ENCODE measurements around the gene CCNT1.
"Not testable (repeated sequence)": the region's sequence is repeated elsewhere in the genome, so short reads cannot be mapped to it uniquely, and the experiment has no call there.

The CCNT1 gene

DNA sequence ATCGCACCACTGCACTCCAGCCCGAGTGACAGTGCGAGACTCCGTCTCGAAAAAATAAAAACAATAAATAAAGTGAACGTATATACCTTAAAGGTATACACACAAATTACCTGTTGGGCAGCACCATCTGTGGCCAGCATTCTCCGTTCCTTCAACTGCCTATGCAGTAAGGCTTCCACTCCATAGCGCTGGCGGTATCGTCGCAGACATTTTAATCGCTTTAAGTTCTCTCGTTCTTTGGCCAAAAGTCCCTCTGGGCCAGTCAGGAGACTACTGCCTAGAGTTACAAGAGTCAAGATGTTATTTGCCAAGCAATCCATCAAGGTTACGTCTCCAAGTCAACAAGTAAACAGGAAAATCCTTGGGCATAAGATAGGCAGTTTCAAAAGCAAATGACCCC is 47.5 kb downstream of the CCNT1 start:
- H3K27ac ChIP-seq (ENCODE audit: low read depth, low read length), result no peak overlapping the region
- H3K36me3 ChIP-seq (ENCODE audit: control insufficient read depth, insufficient read depth, low read length), result peaks cover 36% of the 10 kb centered on the region
- H3K27me3 ChIP-seq (ENCODE audit: control insufficient read depth, insufficient read depth, low read length), result no peaks in the 10 kb centered on the region
- H3K4me1 ChIP-seq (ENCODE audit: control insufficient read depth, insufficient read depth, low read length), result no peaks in the 10 kb centered on the region
- no peak overlapping the region for H3K4me3 ChIP-seq (ENCODE audit: low read length)
- no peak overlapping the region for H3K9ac ChIP-seq (ENCODE audit: low read length)

DNA sequence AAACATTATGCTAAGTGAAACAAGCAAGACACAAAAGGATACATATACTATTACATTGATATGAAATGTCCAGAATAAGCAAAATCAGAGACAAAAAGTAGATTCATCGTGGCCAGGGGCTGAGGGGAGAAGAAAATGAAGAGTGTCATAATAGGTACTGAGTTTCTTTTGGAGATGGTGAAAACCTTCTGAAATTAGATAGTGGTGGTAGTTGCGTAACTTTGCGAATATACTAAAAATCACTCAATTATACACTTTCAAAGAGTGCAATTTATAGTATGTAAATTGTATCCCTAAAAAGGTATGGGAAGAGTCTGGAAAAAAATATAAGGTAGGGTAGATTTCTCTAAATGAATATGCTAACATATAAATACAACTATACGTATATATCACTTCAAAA is 56.6 kb downstream of the CCNT1 start:
- Histone ChIP-seq H3K36me3 (ENCODE audit: control insufficient read depth, insufficient read depth, low read length) (peaks cover 12% of the 10 kb centered on the region), H3K27ac (ENCODE audit: low read depth, low read length) (no peak overlapping the region), H3K27me3 (ENCODE audit: control insufficient read depth, insufficient read depth, low read length) (no peaks in the 10 kb centered on the region), H3K4me3 (ENCODE audit: low read length) (no peak overlapping the region), H3K9ac (ENCODE audit: low read length) (no peak overlapping the region), H3K4me1 (ENCODE audit: control insufficient read depth, insufficient read depth, low read length) (no peaks in the 10 kb centered on the region)

DNA sequence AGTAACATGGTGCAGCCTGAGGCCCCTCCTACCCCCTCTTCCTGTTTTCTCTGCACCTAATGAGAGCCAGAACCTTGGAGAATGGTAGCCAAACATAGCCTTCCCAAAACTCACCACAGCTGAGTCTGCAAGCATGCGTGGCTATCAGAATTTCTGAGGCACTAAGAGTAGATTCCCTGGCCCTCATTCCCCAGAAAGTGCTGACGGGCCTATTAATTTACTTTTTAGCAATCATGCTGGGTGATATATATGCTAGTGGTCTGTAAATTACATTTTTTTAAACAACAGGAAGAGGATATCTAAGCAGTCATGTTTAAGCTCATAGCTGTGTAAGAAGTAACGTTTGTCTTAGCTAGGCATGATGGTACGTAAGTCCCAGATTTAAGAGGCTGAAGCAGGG is 64.8 kb downstream of the CCNT1 start:
- Histone ChIP-seq H3K27me3 (ENCODE audit: control insufficient read depth, insufficient read depth, low read length) (no peaks in the 10 kb centered on the region), H3K36me3 (ENCODE audit: control insufficient read depth, insufficient read depth, low read length) (peaks cover 6% of the 10 kb centered on the region), H3K27ac (ENCODE audit: low read depth, low read length) (no peak overlapping the region), H3K4me1 (ENCODE audit: control insufficient read depth, insufficient read depth, low read length) (no peaks in the 10 kb centered on the region), H3K4me3 (ENCODE audit: low read length) (no peak overlapping the region), H3K9ac (ENCODE audit: low read length) (no peak overlapping the region)

DNA sequence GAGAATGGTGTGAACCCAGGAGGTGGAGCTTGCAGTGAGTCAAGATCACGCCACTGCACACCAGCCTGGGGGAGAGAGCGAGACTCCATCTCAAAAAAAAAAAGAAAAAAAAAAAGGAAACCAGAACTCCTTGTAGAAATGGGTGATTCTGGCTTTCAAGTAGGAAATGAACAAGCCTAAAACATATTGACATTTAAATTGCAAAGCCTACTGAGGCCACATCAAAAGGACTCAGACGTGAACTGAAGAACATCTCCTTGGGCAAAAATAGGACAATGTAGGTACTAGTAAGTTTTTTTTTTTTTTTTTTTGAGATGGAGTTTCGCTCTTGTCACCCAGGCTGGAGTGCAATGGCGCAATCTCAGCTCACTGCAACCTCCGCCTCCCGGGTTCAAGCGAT is 71.2 kb downstream of the CCNT1 start:
- H3K4me1 ChIP-seq (ENCODE audit: control insufficient read depth, insufficient read depth, low read length); H3K4me3 ChIP-seq (ENCODE audit: low read length); H3K27me3 ChIP-seq (ENCODE audit: control insufficient read depth, insufficient read depth, low read length); H3K36me3 ChIP-seq (ENCODE audit: control insufficient read depth, insufficient read depth, low read length); H3K27ac ChIP-seq (ENCODE audit: low read depth, low read length); H3K9ac ChIP-seq (ENCODE audit: low read length): not testable (repeated sequence)

DNA sequence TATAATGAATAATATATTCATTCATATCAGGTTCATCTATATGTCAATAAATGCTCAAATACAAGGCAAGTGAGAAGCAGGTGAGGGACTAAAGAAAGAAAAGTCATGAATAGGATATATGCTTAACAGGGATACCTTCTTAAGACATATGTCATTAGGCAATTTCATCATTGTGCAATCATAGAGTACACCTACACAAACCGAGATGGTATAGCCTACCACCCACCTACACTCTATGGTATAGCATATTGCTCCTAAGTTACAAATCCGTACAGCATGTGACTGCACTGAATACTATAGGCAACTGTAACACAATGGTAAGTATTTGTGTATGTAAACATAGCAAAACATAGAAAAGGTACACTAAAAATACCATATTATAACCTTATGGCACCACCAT is 73.5 kb downstream of the CCNT1 start:
- no peak overlapping the region for H3K27ac ChIP-seq (ENCODE audit: low read depth, low read length)
- H3K4me1 ChIP-seq (ENCODE audit: control insufficient read depth, insufficient read depth, low read length), result no peaks in the 10 kb centered on the region
- H3K27me3 ChIP-seq (ENCODE audit: control insufficient read depth, insufficient read depth, low read length), result no peaks in the 10 kb centered on the region
- H3K9ac ChIP-seq (ENCODE audit: low read length), result no peak overlapping the region
- no peak overlapping the region for H3K4me3 ChIP-seq (ENCODE audit: low read length)
- no peaks in the 10 kb centered on the region for H3K36me3 ChIP-seq (ENCODE audit: control insufficient read depth, insufficient read depth, low read length)

DNA sequence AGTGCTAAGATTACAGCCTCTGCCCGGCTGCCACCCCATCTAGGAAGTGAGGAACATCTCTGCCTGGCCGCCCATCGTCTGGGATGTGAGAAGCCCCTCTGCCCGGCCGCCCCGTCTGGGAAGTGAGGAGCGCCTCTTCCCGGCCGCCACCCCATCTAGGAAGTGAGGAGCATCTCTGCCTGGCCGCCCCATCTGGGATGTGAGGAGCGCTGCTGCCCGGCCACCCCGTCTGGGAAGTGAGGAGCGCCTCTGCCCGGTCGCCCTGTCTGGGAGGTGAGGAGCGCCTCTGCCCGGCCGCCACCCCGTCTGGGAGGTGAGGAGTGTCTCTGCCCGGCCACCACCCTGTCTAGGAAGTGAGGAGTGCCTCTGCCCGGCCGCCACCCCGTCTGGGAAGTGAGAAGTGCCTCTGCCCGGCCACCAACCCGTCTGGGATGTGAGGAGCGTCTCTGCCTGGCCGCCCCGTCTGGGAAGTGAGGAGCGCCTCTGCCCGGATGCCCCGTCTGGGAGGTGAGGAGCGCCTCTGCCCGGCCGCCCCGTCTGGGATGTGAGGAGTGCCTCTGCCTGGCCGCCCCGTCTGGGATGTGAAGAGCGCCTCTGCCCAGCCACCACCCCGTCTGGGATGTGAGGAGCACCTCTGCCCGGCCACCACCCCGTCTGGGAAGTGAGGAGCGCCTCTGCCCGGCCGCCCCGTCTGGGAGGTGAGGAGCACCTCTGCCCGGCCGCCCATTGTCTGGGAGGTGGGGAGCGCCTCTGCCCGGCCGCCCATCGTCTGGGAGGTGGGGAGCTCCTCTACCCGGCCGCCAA is 74.6 kb downstream of the CCNT1 start:
- not testable (repeated sequence) for H3K9ac ChIP-seq (ENCODE audit: low read length); H3K27me3 ChIP-seq (ENCODE audit: control insufficient read depth, insufficient read depth, low read length); H3K36me3 ChIP-seq (ENCODE audit: control insufficient read depth, insufficient read depth, low read length); H3K4me3 ChIP-seq (ENCODE audit: low read length); H3K27ac ChIP-seq (ENCODE audit: low read depth, low read length); H3K4me1 ChIP-seq (ENCODE audit: control insufficient read depth, insufficient read depth, low read length)

DNA sequence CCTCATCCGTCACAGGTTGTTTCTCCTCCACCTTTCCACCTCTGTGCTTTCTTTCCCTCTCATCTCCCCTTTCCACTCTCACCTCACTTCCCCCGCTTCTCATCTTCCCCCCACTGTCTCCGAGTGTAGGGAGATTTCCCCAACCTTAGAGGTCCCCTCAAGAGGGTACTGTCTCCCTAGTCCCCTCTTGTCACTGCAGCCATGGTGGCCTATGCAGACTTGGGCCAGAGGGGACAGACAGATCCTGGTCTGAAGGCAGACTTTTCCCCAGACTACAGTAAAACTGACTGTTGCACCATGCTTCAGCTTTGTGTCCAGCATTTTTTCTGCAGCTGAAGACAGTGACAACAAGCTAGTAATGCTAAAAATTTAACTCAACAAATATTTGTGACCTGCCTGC is 75.7 kb downstream of the CCNT1 start:
- H3K36me3 ChIP-seq (ENCODE audit: control insufficient read depth, insufficient read depth, low read length), result no peaks in the 10 kb centered on the region
- H3K9ac ChIP-seq (ENCODE audit: low read length), result no peak overlapping the region
- no peak overlapping the region for H3K27ac ChIP-seq (ENCODE audit: low read depth, low read length)
- no peak overlapping the region for H3K4me3 ChIP-seq (ENCODE audit: low read length)
- H3K4me1 ChIP-seq (ENCODE audit: control insufficient read depth, insufficient read depth, low read length), result no peaks in the 10 kb centered on the region
- H3K27me3 ChIP-seq (ENCODE audit: control insufficient read depth, insufficient read depth, low read length), result no peaks in the 10 kb centered on the region

DNA sequence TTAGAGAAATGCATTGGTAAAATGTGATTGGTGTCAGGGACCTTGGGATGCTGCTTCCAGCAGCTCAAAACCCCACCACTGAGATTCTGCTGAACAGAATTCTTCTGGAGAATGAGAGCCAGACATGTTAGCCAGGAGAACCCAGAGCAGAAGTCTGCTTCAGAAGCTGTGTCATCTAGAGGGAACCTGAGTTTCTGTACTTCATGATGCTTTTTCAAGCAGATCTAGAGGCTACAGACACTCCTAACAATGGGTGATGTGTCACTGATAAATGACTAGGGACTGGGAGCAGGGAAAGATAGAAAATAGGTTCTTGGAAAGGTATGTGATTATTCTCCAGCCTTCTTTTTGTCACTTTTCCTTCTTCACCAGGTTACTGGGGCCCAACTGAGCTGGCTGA is 76.1 kb downstream of the CCNT1 start:
- Histone ChIP-seq H3K36me3 (ENCODE audit: control insufficient read depth, insufficient read depth, low read length) (no peaks in the 10 kb centered on the region), H3K27me3 (ENCODE audit: control insufficient read depth, insufficient read depth, low read length) (no peaks in the 10 kb centered on the region), H3K9ac (ENCODE audit: low read length) (no peak overlapping the region), H3K27ac (ENCODE audit: low read depth, low read length) (no peak overlapping the region), H3K4me1 (ENCODE audit: control insufficient read depth, insufficient read depth, low read length) (no peaks in the 10 kb centered on the region), H3K4me3 (ENCODE audit: low read length) (no peak overlapping the region)

Measured in rectal smooth muscle tissue (tissue), 1 donor.